Measurements from ENCODE around the gene SLC35G1. TPM values are rescaled to one million over a fixed set of nuclear protein-coding genes. Genes with fewer than 3 reads are reported as not detected.

SLC35G1 gene
- total RNA-seq, 1 donor from 2014 or later, result 10.7 TPM

GRCh38 chr10:93894516-93895378, 969 bp downstream of the SLC35G1 start:
- Mint-ChIP-seq H3K27me3 (ENCODE audit: low read depth) (no peaks in the 10 kb centered on the region), H3K27ac (ENCODE audit: unreplicated experiment) (peak overlapping the region; percentile 90), H3K4me1 (peaks cover 30% of the 10 kb centered on the region), H3K9me3 (no peaks in the 10 kb centered on the region), H3K36me3 (ENCODE audit: low read depth) (peaks cover 10% of the 10 kb centered on the region), H3K4me3 (peak overlapping the region; percentile 92)
- no peak for DNase-seq (ENCODE audit: low read depth, low spot score)
- TF ChIP-seq CTCF (conservative IDR thresholded peaks at IDR 0.05), result no peak

- H3K4me3 Mint-ChIP-seq, result peak overlapping the region; percentile 14
- no peak for DNase-seq (ENCODE audit: low read depth, low spot score)
- TF ChIP-seq CTCF (conservative IDR thresholded peaks at IDR 0.05), result no peak
- no peaks in the 10 kb centered on the region for H3K27me3 Mint-ChIP-seq (ENCODE audit: low read depth)
- peaks cover 30% of the 10 kb centered on the region for H3K4me1 Mint-ChIP-seq
- no peak overlapping the region for H3K27ac Mint-ChIP-seq (ENCODE audit: unreplicated experiment)
- peaks cover 17% of the 10 kb centered on the region for H3K36me3 Mint-ChIP-seq (ENCODE audit: low read depth)
- H3K9me3 Mint-ChIP-seq, result no peaks in the 10 kb centered on the region
Observed at GRCh38 chr10:93897070-93897780, 3.4 kb downstream of the SLC35G1 start.

GRCh38 chr10:93899109-93899508, 5.3 kb downstream of the SLC35G1 start:
- H3K27ac Mint-ChIP-seq (ENCODE audit: unreplicated experiment), result no peak overlapping the region
- H3K4me3 Mint-ChIP-seq, result peak overlapping the region; percentile 52
- H3K36me3 Mint-ChIP-seq (ENCODE audit: low read depth), result peaks cover 19% of the 10 kb centered on the region
- no peaks in the 10 kb centered on the region for H3K27me3 Mint-ChIP-seq (ENCODE audit: low read depth)
- no peak for DNase-seq (ENCODE audit: low read depth, low spot score)
- no peak for TF ChIP-seq CTCF (conservative IDR thresholded peaks at IDR 0.05)
- H3K4me1 Mint-ChIP-seq, result peaks cover 30% of the 10 kb centered on the region
- no peaks in the 10 kb centered on the region for H3K9me3 Mint-ChIP-seq

GRCh38 chr10:93903051-93903450, 9.3 kb downstream of the SLC35G1 start:
- H3K27ac Mint-ChIP-seq (ENCODE audit: unreplicated experiment), result no peak overlapping the region
- H3K4me1 Mint-ChIP-seq, result no peaks in the 10 kb centered on the region
- H3K9me3 Mint-ChIP-seq, result no peaks in the 10 kb centered on the region
- no peak overlapping the region for H3K4me3 Mint-ChIP-seq
- DNase-seq (ENCODE audit: low read depth, low spot score), result no peak
- H3K27me3 Mint-ChIP-seq (ENCODE audit: low read depth), result no peaks in the 10 kb centered on the region
- peaks cover 24% of the 10 kb centered on the region for H3K36me3 Mint-ChIP-seq (ENCODE audit: low read depth)
- no peak for TF ChIP-seq CTCF (conservative IDR thresholded peaks at IDR 0.05)

GRCh38 chr10:93904901-93905300, 11.1 kb downstream of the SLC35G1 start:
- no peaks in the 10 kb centered on the region for H3K9me3 Mint-ChIP-seq
- no peaks in the 10 kb centered on the region for H3K27me3 Mint-ChIP-seq (ENCODE audit: low read depth)
- TF ChIP-seq CTCF (conservative IDR thresholded peaks at IDR 0.05), result no peak
- H3K4me3 Mint-ChIP-seq, result no peak overlapping the region
- H3K27ac Mint-ChIP-seq (ENCODE audit: unreplicated experiment), result no peak overlapping the region
- no peak for DNase-seq (ENCODE audit: low read depth, low spot score)
- H3K36me3 Mint-ChIP-seq (ENCODE audit: low read depth), result peaks cover 24% of the 10 kb centered on the region
- H3K4me1 Mint-ChIP-seq, result no peaks in the 10 kb centered on the region
